Erythroblast (primary cell): ENCODE results near the gene SSBP4.

ENCODE experiments used
- GATA1 ChIP-seq: IDR thresholded peaks from 2 replicates; pipeline ENCODE4 v1.6.1; 2011; ENCODE audit warnings: low read depth, mild to moderate bottlenecking, control low read depth, low read length, moderate library complexity
- POLR2A ChIP-seq: IDR thresholded peaks from 2 replicates; pipeline ENCODE4 v1.6.1; 2011; ENCODE audit warnings: mild to moderate bottlenecking, low read length

GRCh38 chr19:18421371-18421959, 2.3 kb downstream of the SSBP4 start:
- TF ChIP-seq POLR2A (no peak), GATA1 (no peak)
